GM21367 (cell line): ENCODE measurements around the gene CCR4.
"Not testable (repeated sequence)": the region's sequence is repeated elsewhere in the genome, so short reads cannot be mapped to it uniquely, and the experiment has no call there.

Experiments
- ATAC-seq: cut with Tn5 transposase; IDR thresholded peaks from one replicate; pipeline ENCODE4 v1.9.1; 2021; ENCODE audit not compliant: unreplicated experiment

Gene CCR4

DNA sequence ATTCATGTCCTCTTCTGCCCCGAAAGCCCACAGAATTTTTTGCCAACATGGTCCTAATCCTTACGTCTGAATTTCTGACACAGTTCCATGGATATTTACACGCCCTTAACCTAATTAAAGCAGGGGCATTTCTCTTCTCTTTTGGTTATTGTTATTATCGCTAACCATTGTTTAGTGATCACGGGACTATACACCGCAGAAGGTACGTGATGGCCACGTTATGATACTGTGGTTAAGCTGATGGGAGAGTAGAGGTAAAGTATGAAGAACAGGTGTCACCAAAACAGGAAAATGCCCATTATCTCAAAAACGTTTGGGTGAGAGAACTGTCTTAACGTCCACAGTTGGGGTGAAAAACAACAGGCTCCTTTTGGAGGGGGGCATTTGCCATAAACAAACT is 26.4 kb downstream of the CCR4 start:
- no peak for ATAC-seq

DNA sequence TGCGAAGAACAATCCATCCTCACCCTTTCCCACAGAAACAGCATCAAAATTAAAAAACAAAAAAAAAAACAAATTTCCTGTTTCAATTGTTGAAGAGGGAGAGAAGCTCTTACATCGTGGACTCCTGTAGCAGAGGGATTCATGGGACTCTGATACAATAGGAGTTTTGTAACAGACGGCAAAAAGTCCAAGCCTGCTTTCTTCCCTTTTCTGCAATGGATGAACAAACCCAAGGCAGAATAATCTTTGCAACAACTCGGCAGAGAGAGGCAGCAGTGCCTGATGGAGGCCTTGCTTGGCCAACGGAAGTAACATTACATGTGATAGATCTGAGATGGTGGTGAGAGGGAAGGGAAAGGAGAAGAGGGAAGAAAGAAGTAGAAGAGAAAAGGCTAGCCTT is 26.9 kb downstream of the CCR4 start:
- no peak for ATAC-seq

- ATAC-seq, result no peak
Measured at GRCh38 chr3:32983124-32983523, 31.7 kb downstream of the CCR4 start.

GRCh38 chr3:32984918-32985317 is 33.5 kb downstream of the CCR4 start:
- ATAC-seq, result not testable (repeated sequence)

- no peak for ATAC-seq
Measured at GRCh38 chr3:32989171-32989570, 37.7 kb downstream of the CCR4 start.

GRCh38 chr3:32990116-32990515 is 38.7 kb downstream of the CCR4 start:
- ATAC-seq, result no peak

DNA sequence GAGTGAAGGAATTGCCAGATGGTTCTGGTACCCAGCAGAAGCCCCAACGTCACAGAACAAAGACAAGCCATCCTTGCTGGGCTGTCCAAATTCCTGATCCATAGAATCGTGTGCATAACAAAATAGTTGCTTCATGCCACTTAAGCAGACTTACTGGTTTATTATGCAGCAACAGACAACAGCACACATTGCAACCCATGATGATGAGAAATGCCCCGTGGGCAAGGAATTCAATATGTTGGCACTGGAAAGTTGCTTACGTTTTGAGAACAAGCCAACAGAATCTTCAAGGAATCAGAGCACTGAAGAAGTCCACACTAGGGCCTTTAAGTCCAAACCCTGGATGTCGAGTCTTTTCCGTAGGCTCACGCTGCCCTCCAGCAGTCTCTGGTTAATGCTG is 40.3 kb downstream of the CCR4 start:
- ATAC-seq, result no peak

DNA sequence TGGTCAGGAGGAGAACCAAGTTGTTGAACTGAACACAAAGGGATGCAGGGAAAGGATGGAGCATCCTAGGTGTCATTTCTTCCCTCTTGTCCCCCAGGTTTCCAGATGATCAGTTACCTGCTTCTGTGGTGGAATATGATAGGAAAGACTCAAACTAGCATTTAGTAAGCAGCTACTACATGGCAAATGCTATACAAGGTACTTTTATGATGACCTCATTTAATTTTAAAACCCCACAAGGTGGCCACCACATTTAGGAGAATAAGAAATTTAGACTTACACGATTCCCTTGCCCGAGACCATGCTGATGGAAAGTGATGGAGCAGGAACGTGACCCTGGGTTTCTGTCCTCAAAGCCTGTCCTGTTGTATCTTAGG is 40.9 kb downstream of the CCR4 start:
- peak; percentile 9 for ATAC-seq

DNA sequence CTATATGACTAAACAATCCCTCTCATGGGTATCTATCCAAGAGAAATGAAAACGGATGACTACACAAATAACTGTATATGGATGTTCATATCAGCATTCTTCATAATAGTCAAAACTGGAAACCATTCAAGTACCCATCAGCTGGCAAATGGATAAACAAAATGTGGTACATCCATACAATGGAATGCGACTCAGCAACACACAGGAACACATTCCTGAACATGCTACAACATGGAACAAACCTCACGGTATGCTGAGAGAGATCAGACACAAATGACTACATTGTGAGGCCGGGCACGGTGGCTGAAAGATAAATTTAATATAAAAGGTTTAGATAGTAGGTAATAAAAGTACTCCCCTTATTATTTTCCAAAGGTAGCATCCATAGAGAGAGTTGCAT is 42.6 kb downstream of the CCR4 start:
- no peak for ATAC-seq

GRCh38 chr3:32995098-32995497 is 43.7 kb downstream of the CCR4 start:
- no peak for ATAC-seq

GRCh38 chr3:32996048-32996754 is 44.8 kb downstream of the CCR4 start:
- no peak for ATAC-seq

- no peak for ATAC-seq
Measured at GRCh38 chr3:32996755-32997091, 45.3 kb downstream of the CCR4 start.

- ATAC-seq, result no peak
Measured at GRCh38 chr3:32998631-32999451, 47.4 kb downstream of the CCR4 start.

GRCh38 chr3:33000691-33001385 is 49.4 kb downstream of the CCR4 start:
- no peak for ATAC-seq

DNA sequence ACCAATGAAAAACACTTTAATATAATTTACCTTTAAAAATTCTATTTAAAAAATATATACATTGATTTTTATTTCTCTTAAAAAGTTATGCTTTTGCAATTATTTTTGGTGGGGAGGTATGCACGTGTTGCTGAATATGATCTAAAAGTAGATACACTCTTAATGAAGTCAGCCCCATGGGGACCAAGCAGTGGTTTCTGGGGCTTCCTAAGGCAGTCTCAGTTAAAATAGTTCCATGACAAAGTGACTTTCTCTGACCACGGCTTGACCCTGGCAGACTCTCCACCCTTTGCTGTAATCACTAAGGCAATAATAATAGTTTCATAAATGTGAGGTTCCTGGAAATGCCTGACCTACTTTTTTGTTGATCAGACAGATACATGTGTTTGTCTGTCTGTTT is 50.4 kb downstream of the CCR4 start:
- peak; percentile 78 for ATAC-seq

DNA sequence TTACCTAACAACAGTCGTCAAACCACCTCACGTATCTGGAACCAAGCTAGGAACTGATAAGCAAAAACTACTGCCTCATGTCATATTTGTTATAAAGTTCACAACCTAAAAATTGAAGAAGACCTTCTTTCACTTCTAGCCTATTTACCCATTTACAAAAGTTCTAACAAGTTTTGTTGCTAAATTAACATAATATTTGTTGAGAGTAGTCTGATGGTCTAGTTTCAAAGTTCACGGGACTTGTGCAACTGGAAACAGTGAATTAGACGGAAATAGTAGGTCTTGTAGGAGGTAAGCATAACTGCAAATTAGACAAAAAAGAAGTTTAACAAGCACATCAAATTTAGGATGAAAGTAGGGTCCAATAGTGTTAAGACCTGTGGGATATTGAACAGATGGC is 51.9 kb downstream of the CCR4 start:
- no peak for ATAC-seq

DNA sequence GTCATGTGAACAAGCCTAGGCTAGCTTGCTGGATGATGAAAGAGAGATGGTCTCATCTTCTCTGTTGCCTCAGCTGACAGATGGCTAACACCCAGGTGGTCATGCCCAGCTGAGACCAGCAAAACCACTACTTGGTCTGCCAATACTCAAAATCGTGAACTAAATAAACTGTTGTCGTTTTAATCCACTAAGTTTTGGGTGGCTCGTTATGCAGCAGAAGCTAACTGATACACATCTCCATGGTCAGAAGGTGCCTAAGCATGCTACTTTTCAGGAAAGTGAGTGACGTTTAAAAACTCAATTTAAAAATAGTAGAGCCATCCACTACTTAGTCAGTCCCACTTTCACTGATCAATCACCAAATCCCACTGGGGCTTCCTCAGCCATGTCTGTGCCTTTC is 52.8 kb downstream of the CCR4 start:
- ATAC-seq, result no peak

- ATAC-seq, result no peak
Measured at GRCh38 chr3:33004961-33005360, 53.5 kb downstream of the CCR4 start.
